SH-SY5Y (cell line): ENCODE measurements around the gene GLRA3.

Source experiments
- GATA2 ChIP-seq: IDR thresholded peaks from 2 replicates; pipeline ENCODE4 v1.6.1; 2011; ENCODE audit warnings: mild to moderate bottlenecking, low read depth, low read length
- GATA3 ChIP-seq: IDR thresholded peaks from 2 replicates; pipeline ENCODE4 v1.6.1; 2011; ENCODE audit warnings: low read depth, mild to moderate bottlenecking, low read length, moderate library complexity

GRCh38 chr4:174794543-174795094 lies 34.4 kb downstream of the GLRA3 start:
- TF ChIP-seq GATA3 (no peak), GATA2 (no peak)
